HG03045 (cell line): ENCODE data around the gene PCYT2.

Experiments used
- ATAC-seq: cut with Tn5 transposase; IDR thresholded peaks from one replicate; pipeline ENCODE4 v1.9.1; 2021; ENCODE audit warnings: mild to moderate bottlenecking, moderate library complexity; ENCODE audit not compliant: unreplicated experiment

The PCYT2 gene

DNA sequence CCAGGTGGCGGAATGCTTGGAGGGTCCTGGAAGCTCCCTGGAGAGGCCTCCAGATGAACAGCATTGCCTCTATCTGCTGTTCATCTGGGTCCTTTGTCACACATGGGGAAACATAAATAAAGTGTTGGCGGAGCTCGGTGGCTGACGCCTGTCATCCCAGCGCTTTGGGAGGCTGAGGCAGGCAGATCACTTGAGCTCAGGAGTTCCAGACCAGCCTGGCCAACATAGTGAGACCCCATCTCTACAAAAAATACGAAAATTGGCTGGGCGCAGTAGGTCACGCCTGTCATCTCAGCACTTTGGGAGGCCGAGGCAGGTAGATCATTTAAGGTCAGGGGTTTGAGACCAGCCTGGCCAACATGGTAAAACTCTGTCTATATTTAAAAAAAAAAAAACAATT lies 33.7 kb upstream of the PCYT2 start:
- ATAC-seq = no peak

DNA sequence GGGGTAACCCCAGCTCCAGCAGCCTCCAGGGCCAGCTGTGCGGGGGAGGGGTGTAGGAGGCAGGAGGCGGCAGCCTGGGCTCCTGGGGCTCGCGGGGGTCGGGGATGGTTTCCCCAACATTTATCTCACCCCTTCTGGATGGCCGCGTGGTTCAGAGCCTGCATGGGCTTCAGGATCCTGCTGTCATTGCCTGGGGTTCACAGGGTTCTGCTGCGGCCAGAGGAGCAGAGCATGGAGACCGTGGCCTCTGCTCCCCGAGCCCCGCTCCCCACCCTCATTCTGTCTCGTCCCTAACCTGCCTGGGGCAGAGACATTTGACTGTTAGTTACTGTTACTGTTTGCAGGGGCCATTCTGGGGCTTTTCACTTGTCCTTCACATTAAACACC lies 31.0 kb upstream of the PCYT2 start:
- no peak for ATAC-seq

DNA sequence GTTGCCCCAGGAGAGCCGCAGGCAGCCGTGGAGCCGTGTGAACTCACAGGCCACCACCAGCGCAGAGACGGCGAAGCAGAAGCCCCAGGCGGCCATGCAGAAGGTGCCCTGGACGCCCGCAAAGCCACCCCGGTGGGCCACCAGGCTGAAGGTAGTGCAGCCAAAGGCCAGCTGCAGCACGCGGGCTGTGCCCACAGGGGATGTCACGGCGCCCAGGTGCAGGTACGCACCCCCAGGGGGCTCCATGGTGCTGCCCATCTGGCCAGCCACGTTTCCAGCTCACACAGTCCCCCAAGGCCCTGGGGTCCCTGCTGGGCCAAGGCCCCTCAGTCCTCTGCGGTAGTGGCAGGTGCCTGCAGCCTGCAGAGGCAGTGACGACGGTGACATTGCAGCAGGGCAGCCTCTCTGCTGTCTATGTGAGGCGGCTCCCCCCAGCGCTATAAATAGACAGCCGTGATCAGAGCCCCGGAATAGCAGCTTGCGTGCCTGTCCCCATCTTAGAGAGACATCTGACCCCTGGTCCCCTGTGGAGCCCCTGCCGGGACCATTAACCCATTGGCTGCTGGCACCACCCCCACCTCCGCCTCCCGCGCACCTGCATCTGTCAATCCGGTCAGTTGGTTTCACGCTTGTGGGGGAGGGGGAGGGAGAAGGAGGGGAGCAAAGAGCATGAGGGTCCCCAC lies 30.4 kb upstream of the PCYT2 start:
- no peak for ATAC-seq

DNA sequence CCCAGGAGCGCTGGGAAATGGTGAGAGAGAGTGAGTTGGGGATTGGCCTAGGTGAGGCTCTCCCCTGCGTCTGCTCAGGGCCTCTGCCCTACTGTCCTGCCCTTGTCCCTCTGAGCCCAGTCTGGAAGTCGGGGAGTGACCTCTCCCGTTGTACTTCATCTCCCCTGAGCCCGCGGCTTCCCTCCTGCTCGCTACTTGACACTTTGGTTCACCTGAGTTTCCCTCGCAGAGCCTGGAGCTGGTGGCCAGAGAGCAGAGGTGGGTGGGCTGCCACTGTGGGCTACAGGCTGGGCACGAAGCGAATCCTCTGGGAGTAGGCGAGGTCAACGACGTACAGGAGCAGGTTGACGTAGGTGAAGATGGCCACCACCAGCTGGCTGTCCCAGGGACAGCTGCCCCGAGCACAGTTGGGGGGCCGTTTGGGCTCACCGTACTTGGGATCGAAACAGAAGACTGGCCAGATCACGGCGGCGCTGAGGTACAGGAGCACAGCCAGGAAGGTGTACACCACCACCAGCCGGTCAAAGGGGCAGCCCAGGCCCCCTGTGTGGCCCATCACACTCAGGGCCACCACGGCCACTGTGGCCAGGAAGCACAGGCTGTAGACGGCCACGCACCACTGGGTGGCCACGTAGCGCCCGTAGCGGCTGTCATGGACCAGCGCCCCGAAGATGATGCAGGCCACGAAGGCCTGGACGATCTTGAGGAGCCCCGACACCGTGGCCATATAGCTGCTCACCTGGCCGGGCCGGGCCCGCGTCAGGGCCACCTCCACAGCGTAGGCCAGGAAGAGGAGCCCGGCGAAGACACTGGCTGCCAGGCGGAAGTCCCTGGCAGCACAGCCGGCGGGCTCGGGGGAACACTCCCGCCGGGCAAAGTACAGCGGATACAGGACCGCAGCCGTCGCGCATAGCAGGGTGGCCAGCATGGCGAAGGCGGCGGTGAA lies 29.6 kb upstream of the PCYT2 start:
- ATAC-seq = no peak

DNA sequence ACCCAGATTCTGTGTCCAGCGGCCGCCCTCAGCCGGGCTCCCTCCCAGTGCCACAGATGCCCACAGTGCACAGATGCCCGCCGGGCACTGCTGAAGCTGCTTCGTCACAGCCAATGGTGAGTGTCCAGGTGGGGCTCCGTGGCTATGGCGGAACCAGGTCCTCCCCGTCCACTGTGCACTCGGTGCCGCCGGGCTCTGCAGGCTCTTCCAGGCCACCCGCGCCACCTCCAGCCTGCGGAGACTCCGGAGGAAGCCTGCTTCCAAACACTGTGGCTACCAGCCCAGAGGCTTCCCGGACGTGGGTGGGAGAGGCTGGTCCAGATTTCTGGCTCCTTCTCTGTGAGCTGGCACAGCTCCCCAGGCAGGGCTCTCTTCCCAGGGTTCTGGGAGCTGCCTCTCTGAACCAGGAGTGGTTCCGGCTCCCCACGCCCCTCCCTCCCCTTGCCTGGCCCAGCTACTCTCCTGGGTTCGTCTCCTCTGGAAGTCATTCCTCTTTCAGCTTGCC lies 28.7 kb upstream of the PCYT2 start:
- no peak for ATAC-seq

DNA sequence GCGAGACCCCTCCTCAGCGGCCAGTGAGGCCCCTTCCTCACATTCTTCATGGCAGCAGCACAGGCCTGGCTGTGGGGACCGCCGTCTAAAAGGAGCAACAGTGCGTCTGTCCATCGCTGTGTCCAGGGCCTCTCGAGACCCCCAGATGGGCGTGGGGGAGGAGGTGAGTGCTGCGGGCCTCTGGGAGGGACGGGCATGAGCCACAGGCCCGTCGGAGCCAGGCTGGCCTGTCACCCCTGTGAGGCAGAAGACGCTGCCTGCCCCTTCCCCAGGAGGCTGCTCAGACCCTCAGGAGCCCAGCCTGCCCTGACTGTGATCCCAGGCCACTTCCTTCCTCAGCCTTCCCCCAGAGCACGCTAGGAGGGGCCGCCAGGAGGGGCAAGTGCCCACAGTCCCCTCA lies 28.0 kb upstream of the PCYT2 start:
- ATAC-seq = no peak

DNA sequence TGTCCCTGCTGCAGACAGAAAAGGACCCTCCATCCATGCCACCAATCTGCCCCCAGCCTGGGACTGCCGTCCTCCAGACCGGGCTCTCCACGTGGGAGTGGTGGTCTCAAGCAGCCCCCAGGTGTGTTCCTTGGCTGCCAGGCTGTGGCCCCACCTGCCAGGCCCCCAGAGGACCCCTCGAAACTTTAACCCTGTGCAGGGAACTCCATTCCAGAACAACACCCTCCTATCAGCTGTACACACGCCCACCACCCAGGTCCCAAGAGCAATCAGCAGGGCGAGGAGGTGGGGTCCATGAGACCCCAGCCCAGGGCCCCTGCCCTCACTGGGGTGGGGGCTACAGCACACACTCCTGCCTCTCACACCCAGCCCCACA lies 24.5 kb upstream of the PCYT2 start:
- ATAC-seq = no peak

DNA sequence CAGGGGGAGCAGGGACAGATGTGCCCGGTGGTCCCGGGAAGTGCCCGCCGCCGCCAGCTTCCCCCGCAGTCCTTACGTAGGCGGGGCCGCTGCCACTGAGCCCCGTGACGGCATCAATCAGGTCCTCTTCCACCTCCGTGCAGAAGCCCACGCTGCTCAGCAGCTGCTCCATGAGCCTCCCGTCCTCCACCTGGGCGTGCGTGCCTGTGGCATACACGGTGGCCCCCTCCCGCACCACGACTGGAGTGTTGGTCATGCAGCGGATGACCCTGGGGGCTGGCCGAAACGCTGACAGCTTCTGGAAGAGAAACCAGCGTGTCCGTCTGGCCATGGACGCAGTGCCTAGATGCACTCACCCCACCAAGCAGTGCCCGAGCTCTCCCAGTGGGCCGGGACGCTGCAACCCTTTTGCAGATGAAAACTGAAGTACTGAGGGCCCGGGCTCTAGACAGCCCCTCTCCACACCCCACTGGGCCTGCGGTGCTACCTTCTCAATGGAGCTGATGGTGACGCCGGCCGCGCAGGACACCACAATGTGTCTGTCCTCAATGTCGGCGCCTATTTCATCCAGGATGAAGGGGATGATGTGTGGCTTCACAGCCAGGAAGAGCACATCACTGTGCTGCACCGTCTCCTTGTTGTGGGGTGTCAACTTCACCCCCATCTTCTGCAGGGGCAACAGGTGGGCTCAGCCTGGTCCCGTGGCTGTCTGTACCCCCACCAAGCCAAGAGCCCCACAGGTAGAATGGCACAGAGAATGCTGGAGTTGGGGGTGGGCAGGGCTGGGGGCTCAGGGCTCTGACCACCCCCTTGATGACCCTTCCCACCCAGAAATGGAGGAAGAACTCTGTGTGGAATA lies 23.9 kb upstream of the PCYT2 start:
- ATAC-seq = no peak

DNA sequence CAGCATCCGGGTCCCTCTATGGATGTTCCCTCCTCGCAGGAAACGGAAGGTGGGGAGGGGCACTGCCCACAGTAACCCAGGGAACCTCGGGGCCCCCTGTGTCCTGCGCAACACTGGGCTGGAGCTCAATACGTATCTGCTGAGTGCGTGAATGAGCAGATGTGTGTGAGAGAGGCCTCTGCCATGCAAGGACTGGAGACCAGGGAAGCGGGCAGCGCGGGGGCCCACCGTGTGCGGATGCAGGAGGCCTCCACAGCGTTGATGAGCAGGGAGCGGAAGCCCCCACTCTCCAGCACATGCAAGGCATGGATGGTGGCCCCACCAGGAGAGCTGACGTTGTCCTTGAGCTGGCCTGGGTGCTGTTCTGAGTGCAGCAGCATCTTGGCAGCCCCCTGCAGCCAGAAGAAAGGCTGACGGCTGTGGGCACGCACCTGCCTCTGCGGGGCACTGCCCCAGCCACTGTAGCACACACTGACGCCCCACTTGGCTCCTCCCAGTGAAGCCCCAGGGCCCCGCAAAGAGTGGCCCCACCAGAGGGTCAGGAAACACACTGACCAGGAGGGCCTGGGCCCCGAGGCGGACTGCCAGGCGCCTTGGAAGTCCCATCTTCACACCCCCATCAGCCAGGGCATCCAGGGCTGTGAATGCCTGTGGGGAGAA lies 23.0 kb upstream of the PCYT2 start:
- no peak for ATAC-seq

DNA sequence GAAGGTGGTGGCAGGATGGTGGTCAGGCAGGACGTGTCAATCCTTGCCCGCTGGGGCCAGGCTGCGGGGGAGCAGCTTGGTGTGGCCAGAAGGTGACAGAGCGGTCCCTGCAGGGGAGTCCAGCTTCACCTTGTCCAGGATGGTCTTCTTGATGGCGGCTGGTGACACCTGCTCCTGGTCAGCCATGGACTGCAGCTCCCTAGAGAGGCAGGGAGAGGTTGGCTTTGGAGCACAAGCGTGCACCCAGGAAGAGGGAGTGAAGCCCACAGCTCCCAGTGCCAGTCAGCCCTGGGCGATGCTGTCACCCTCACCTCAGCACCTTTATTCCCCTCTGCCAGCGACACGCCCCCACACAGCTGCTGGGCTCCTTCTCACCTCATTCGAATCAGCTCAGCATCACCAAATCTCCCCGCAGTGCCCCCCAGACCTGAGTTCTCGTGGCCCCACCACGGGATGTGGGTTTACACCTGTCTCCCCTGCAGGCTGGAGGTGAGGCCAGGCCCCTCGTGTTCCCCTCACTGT lies 22.0 kb upstream of the PCYT2 start:
- ATAC-seq = no peak

DNA sequence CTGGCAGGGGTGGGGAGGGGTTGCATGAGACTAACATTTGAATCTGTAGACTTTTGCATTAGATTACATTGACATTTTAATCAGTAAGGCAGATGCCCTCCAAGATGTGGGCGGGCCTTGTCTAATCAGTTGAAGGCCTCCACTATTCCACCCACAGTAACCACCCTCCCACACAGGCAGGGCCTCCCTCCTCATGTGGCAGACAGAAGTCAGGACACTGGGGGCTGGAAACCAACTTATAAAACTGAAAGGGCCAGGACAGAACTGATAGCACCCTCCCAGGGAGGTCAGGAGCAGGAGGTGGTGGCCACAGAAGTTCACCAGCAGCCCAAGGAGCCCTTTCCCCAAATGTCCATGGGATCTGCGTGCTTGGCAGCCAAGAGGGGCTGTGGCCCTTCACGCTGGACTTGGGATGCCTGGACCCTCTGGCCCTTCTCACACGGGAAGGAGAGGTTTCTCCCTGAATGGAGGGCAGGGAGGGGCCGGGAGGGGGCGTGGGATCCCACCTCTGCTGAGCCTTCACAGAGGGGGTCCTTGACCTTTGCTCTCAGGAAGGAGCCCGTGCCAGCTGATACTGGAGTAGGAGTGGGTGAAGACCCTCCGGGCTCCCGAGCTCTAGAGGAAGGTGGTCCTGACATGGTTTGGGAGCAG lies 21.3 kb upstream of the PCYT2 start:
- no peak for ATAC-seq

DNA sequence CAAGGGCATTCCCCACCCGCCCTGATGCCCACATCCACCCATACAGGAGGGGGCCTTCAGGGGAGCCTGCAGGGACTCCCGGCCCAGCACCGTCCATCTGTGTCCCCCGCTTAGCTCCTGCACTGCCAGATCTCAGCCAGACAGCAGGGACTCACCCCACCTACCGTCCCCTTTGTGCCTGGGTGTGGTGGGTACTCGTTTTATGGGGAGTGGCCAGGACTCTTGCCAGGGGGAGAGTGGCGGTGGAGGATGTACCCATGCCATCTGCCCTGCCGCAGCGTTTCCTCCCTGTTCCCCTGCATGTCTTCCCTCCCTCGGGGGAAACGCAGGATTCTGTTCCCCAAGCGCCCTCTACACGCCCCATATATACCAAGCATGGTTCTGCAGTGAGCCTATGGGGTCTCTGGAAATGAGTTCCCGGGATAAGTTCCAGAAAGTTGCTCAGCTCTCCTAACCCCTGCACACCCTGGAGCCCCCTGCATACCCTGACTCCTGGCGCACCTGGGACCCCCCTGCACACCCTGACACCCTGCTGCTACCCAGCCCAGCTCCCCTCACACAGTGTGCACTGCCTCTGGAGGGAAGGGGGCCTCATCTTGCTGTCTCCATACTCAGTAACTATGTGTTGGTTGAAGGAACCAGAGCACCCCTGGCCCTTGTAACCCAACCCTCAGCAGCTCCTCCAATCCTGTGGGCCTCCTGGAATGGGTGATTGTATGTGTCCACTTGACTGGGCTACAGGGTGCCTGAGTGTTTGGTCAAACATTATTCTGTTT lies 20.5 kb upstream of the PCYT2 start:
- no peak for ATAC-seq

DNA sequence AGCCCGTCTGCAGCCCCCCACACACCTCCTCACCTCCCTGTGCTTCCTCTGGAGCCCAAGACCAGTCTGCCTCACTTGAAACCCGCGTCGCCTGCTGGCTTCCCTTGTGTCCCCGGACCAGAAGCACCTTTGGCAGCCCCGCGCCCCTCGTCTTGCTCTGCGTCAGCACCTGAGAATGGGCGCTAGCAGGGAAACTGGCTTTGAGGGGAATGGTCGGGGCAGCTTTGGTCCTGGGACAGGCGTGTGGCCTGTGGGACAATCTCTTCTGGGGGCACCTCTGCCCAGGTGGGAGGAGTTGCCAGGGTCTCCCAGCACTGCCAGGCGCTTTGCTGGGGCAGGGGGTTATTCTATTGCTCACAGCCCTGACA lies 20.0 kb upstream of the PCYT2 start:
- no peak for ATAC-seq

DNA sequence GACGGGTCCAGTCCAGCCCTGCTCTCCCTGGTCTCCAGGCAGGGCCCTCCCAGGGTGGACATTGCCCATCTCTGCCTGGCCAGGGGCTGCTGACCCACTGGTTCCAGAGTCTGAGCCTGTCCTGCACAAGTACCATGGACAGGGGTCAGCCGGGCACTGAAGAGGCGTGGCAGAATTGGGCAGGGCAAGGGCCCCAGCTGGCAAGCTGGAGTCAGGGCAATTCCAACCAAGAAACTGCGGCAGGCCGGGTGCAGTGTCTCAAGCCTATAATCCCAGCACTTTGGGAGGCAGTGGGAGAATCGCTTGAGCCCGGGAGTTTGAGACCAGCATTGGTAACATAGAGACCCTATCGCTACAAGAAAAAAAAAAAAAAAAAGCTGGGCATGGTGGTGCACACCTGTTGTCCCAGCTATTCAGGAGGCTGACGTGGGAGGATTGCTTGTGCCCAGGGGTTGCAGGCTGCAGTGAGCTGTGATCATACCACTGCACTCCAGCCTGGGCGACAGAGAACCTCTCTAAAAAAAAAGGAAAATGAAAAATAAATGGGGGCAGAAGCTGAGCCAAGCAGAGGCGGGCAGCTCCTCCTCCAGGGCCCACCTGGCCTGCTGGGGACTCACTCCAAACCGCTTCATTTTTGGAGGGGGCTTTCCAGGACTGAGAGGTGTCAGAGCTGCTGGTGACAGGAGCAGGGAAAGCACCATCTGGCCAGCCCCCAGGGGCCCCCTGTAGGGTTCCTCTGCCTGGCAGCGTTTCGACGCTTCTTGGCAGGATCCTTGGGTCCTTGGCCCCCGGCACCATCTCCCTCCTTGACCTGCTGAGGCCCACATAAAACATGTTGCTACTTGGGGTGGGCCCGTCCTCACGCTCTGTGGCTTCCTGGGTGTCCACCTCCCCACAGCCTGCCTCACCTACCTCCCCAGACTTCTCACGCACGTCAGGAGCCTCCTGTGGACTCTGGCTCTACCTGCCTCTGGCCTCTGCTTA lies 19.2 kb upstream of the PCYT2 start:
- no peak for ATAC-seq

DNA sequence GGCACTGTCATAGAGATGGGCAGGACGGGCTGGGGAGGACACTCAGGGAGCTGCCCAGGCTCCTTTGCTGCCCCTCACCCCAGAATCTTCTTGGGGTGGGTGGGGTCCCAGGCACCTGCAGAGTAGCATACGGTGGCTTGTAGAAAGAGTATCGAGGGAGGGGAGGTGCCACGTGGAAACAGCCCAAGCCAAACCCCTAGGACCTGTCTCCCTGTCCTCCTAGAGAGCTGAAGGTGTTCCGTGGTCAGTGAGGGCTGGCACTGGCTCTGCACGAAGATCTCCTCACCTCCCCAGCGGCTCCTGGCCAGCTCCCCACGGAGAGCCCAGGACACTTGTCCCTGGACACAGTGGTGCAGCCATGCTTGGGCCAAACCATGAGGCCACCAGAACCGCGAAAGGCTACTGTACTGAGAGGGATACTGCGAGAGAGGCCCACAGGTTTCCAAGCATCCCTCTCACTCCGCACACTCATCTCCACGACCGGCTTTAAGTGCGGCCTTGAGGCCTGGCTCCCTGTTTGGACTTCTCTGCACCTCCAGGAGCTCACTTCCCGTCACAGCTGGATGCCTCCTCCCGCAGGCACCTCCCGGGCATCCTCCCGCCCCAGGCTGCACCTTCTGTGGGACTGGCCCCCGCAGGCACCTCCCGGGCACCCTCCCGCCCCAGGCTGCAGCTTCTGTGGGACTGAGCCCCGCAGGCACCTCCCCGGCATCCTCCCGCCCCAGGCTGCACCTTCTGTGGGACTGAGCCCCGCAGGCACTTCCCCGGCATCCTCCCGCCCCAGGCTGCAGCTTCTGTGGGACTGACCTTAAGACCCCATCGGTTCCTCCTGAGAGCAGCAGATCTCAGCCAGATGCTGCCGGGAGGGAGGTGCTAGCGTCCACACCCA lies 18.3 kb upstream of the PCYT2 start:
- no peak for ATAC-seq

DNA sequence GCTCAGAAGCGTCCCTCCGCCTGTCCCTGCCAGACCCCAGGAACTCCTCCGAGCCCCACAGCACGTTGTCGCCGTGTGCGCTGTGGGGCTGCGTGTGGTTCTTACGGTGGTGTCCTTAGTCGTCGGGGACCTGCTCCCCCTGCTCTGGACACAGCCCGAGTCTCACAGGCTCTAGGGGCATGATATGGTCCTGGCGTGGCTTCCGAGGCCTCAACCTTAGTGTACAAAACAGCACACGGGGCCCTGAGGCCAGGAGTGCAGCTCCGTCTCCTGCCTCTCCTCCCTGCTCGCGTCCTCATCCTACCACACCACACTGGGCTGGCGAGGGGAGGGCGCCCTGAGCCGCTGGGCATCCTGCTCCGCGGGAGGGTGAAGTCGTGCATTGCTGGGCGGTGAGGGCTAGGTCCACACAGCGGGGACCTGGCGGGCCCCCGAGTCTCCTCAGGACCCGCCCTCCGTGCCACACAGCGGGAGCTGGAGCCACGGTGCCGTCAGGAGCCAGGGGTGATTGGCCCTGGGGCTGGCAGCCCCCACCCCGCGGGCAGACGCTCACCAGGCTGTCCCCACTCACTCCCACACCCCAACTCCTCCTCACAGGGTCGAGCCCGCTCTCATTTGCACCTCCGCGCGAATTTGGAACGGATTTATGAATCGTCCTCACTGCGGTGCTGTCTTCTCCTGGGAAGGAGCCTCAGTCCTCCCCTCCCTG lies 17.5 kb upstream of the PCYT2 start:
- ATAC-seq = no peak
